ENCODE measurements around the gene ADPRS.

ADPRS gene

GRCh38 chr1:36088265-36088576, 471 bp upstream of the ADPRS start:
- FAIRE-seq = no peak

- no peak for FAIRE-seq
Observed at GRCh38 chr1:36089393-36090121, 865 bp downstream of the ADPRS start.

- no peak for FAIRE-seq
Observed at GRCh38 chr1:36091141-36091540, 2.4 kb downstream of the ADPRS start.

- no peak for FAIRE-seq
Observed at GRCh38 chr1:36091698-36092097, 3.0 kb downstream of the ADPRS start.

- FAIRE-seq = no peak
Observed at GRCh38 chr1:36092166-36092797, 3.6 kb downstream of the ADPRS start.

- no peak for FAIRE-seq
Observed at GRCh38 chr1:36092798-36093185, 4.1 kb downstream of the ADPRS start.

- no peak for FAIRE-seq
Observed at GRCh38 chr1:36093226-36093625, 4.5 kb downstream of the ADPRS start.

GRCh38 chr1:36093929-36094328, 5.2 kb downstream of the ADPRS start:
- FAIRE-seq = no peak

- FAIRE-seq = no peak
Observed at GRCh38 chr1:36094621-36095061, 5.9 kb downstream of the ADPRS start.

GRCh38 chr1:36095760-36096405, 7.2 kb downstream of the ADPRS start:
- no peak for FAIRE-seq

- no peak for FAIRE-seq
Observed at GRCh38 chr1:36096500-36097432, 8.1 kb downstream of the ADPRS start.

GRCh38 chr1:36097693-36098585, 9.2 kb downstream of the ADPRS start:
- no peak for FAIRE-seq

GRCh38 chr1:36098650-36099365, 10.1 kb downstream of the ADPRS start:
- FAIRE-seq = no peak

GRCh38 chr1:36099681-36100341, 11.1 kb downstream of the ADPRS start:
- FAIRE-seq = no peak

GRCh38 chr1:36100376-36100775, 11.7 kb downstream of the ADPRS start:
- FAIRE-seq = no peak

GRCh38 chr1:36101546-36101945, 12.9 kb downstream of the ADPRS start:
- no peak for FAIRE-seq

GRCh38 chr1:36106269-36106668, 17.6 kb downstream of the ADPRS start:
- FAIRE-seq = no peak

GRCh38 chr1:36107394-36107793, 18.7 kb downstream of the ADPRS start:
- no peak for FAIRE-seq

GRCh38 chr1:36108314-36108713, 19.6 kb downstream of the ADPRS start:
- no peak for FAIRE-seq

- FAIRE-seq = no peak
Observed at GRCh38 chr1:36109041-36109679, 20.5 kb downstream of the ADPRS start.
